HEK293 (cell line): ENCODE results near the gene LYZL1.
A peak's percentile ranks its signal among the peaks of the same experiment; 100 is the strongest.

Experiments
- CTCF ChIA-PET: fragments of 350-600 bp; formaldehyde crosslinking; extraction: SDS; loops from one replicate; lab custom pipeline; 2021; ENCODE audit warnings: antibody characterized with exemption; lab: Yijun Ruan, JAX
- POLR2A ChIA-PET: fragments of 300-600 bp; formaldehyde crosslinking; extraction: SDS; loops from one replicate; lab custom pipeline; 2020; ENCODE audit warnings: antibody characterized with exemption, inconsistent platforms; lab: Yijun Ruan, JAX
- H3K27ac ChIP-seq: fragments of 200-500 bp; sonication (Bioruptor generic); 2 replicates; pipeline ENCODE4 v1.5.1; 2014; ENCODE audit warnings: low read depth, low read length, control low read depth, inconsistent platforms; ENCODE audit errors: extremely low read depth
- H3K36me3 ChIP-seq, 2 experiments: fragments of 200-500 bp in 1 of 2; sonication (Bioruptor generic) in 1 of 2; 1 replicate in 1 of 2; 2 replicates in 1 of 2; pipeline ENCODE4 v1.5.1; 2014 to 2017; ENCODE audit warnings: inconsistent platforms in 2 of 2, low read length in 2 of 2; ENCODE audit not compliant: control insufficient read depth in 2 of 2, insufficient read depth in 1 of 2
- H3K4me1 ChIP-seq: fragments of 200-500 bp; sonication (Bioruptor generic); 2 replicates; pipeline ENCODE4 v1.5.1; 2014; ENCODE audit warnings: mild to moderate bottlenecking, low read length, inconsistent platforms; ENCODE audit not compliant: control insufficient read depth, insufficient read depth
- H3K4me3 ChIP-seq: 2 replicates; pipeline ENCODE4 v1.5.1; 2011; ENCODE audit warnings: low read depth, mild to moderate bottlenecking, control low read depth, low read length, moderate library complexity
- H3K9me3 ChIP-seq: fragments of 200-500 bp; sonication (Bioruptor generic); 2 replicates; pipeline ENCODE4 v1.5.1; 2014; ENCODE audit warnings: low read depth, low read length, inconsistent platforms; ENCODE audit not compliant: control insufficient read depth, insufficient read depth
- IKZF3 ChIP-seq: fragments of 450-650 bp; IDR thresholded peaks from 2 replicates; pipeline ENCODE4 v1.5.0; 2018; ENCODE audit warnings: missing biosample characterization, mild to moderate bottlenecking, missing genetic modification characterization, moderate library complexity
- KLF1 ChIP-seq: fragments of 450-650 bp; formaldehyde crosslinking; IDR thresholded peaks from 2 replicates; pipeline ENCODE4 v1.5.1; 2016; ENCODE audit warnings: missing biosample characterization, missing genetic modification characterization
- PRDM1 ChIP-seq: fragments of 450-650 bp; formaldehyde crosslinking; IDR thresholded peaks from 2 replicates; pipeline ENCODE4; 2016; ENCODE audit warnings: missing biosample characterization, missing genetic modification characterization
- REPIN1 ChIP-seq: fragments of 450-650 bp; formaldehyde crosslinking; IDR thresholded peaks from 2 replicates; pipeline ENCODE4 v1.5.1; 2017; ENCODE audit warnings: missing biosample characterization, missing genetic modification characterization, low read depth
- SALL2 ChIP-seq: fragments of 450-650 bp; formaldehyde crosslinking; IDR thresholded peaks from 2 replicates; pipeline ENCODE4 v1.5.0; 2017; ENCODE audit warnings: missing biosample characterization, mild to moderate bottlenecking, missing genetic modification characterization, borderline replicate concordance
- SP3 ChIP-seq: fragments of 450-650 bp; formaldehyde crosslinking; IDR thresholded peaks from 2 replicates; pipeline ENCODE4 v1.5.1; 2016; ENCODE audit warnings: missing biosample characterization, missing genetic modification characterization
- ZBTB48 ChIP-seq: fragments of 450-650 bp; formaldehyde crosslinking; IDR thresholded peaks from 2 replicates; pipeline ENCODE4 v1.5.1; 2016; ENCODE audit warnings: missing biosample characterization, missing genetic modification characterization
- ZFP3 ChIP-seq: fragments of 450-650 bp; formaldehyde crosslinking; IDR thresholded peaks from 2 replicates; pipeline ENCODE4 v1.5.1; 2016; ENCODE audit warnings: low read depth, missing biosample characterization, missing genetic modification characterization
- ZIC2 ChIP-seq: fragments of 450-650 bp; formaldehyde crosslinking; IDR thresholded peaks from 2 replicates; pipeline ENCODE4 v1.5.1; 2016; ENCODE audit warnings: missing biosample characterization, missing genetic modification characterization
- ZNF10 ChIP-seq: fragments of 450-650 bp; formaldehyde crosslinking; IDR thresholded peaks from 2 replicates; pipeline ENCODE4 v1.5.1; 2017; ENCODE audit warnings: missing biosample characterization, missing genetic modification characterization
- ZNF175 ChIP-seq: fragments of 450-650 bp; formaldehyde crosslinking; IDR thresholded peaks from 2 replicates; pipeline ENCODE4 v1.5.1; 2016; ENCODE audit warnings: missing biosample characterization, missing genetic modification characterization
- ZNF24 ChIP-seq: fragments of 450-650 bp; formaldehyde crosslinking; IDR thresholded peaks from 2 replicates; pipeline ENCODE4 v1.5.1; 2016; ENCODE audit warnings: missing biosample characterization, missing genetic modification characterization
- ZNF274 ChIP-seq, 2 experiments: fragments of 200-500 bp in 1 of 2; fragments of 450-650 bp in 1 of 2; sonication (Bioruptor generic) in 1 of 2; formaldehyde crosslinking in 1 of 2; IDR thresholded peaks; 2 replicates each; pipeline versions ENCODE4 v1.5.1 to v1.6.1; 2014 to 2016; ENCODE audit warnings: borderline replicate concordance in 1 of 2, inconsistent platforms in 1 of 2, low read length in 1 of 2, missing biosample characterization in 1 of 2, missing genetic modification characterization in 1 of 2
- ZNF433 ChIP-seq: fragments of 450-650 bp; formaldehyde crosslinking; IDR thresholded peaks from 2 replicates; pipeline ENCODE4 v1.5.1; 2016; ENCODE audit warnings: missing biosample characterization, missing genetic modification characterization, low read depth
- ZNF514 ChIP-seq: fragments of 450-650 bp; formaldehyde crosslinking; IDR thresholded peaks from 2 replicates; pipeline ENCODE4 v1.5.1; 2016; ENCODE audit warnings: missing biosample characterization, missing genetic modification characterization
- ZNF530 ChIP-seq: fragments of 450-650 bp; formaldehyde crosslinking; IDR thresholded peaks from 2 replicates; pipeline ENCODE4 v1.5.1; 2016; ENCODE audit warnings: low read depth, missing biosample characterization, missing genetic modification characterization
- ZNF629 ChIP-seq: fragments of 450-650 bp; formaldehyde crosslinking; IDR thresholded peaks from 2 replicates; pipeline ENCODE4 v1.5.1; 2017; ENCODE audit warnings: missing biosample characterization, missing genetic modification characterization
- ZNF670 ChIP-seq: fragments of 450-650 bp; formaldehyde crosslinking; IDR thresholded peaks from 2 replicates; pipeline ENCODE4 v1.5.1; 2016; ENCODE audit warnings: missing biosample characterization, missing genetic modification characterization, low read depth
- ZNF701 ChIP-seq: fragments of 450-650 bp; formaldehyde crosslinking; IDR thresholded peaks from 2 replicates; pipeline ENCODE4 v1.5.1; 2016; ENCODE audit warnings: missing biosample characterization, missing genetic modification characterization
- ZNF776 ChIP-seq: fragments of 450-650 bp; formaldehyde crosslinking; IDR thresholded peaks from 2 replicates; pipeline ENCODE4 v1.5.0; 2017; ENCODE audit warnings: missing biosample characterization, missing genetic modification characterization, borderline replicate concordance
- TF ChIP-seq, protein P1 (sequence below): fragments of 450-650 bp; formaldehyde crosslinking; IDR thresholded peaks from 2 replicates; pipeline ENCODE4 v1.5.1; 2016; ENCODE audit warnings: missing biosample characterization, missing genetic modification characterization
- TF ChIP-seq, protein P2 (sequence below): fragments of 450-650 bp; formaldehyde crosslinking; IDR thresholded peaks from 2 replicates; pipeline ENCODE4 v1.5.1; 2016; ENCODE audit warnings: missing biosample characterization, missing genetic modification characterization
- TF ChIP-seq, protein P3 (sequence below): fragments of 450-650 bp; formaldehyde crosslinking; IDR thresholded peaks from 2 replicates; pipeline ENCODE4 v1.5.1; 2016; ENCODE audit warnings: missing biosample characterization, missing genetic modification characterization
- TF ChIP-seq, protein P4 (sequence below): fragments of 450-650 bp; formaldehyde crosslinking; conservative IDR thresholded peaks from 2 replicates; pipeline ENCODE4 v1.5.1; 2016; ENCODE audit warnings: low read depth, missing biosample characterization, missing genetic modification characterization
- TF ChIP-seq, protein P5 (sequence below): fragments of 450-650 bp; formaldehyde crosslinking; IDR thresholded peaks from 2 replicates; pipeline ENCODE4 v1.5.1; 2016; ENCODE audit warnings: missing biosample characterization, missing genetic modification characterization

LYZL1 gene

DNA sequence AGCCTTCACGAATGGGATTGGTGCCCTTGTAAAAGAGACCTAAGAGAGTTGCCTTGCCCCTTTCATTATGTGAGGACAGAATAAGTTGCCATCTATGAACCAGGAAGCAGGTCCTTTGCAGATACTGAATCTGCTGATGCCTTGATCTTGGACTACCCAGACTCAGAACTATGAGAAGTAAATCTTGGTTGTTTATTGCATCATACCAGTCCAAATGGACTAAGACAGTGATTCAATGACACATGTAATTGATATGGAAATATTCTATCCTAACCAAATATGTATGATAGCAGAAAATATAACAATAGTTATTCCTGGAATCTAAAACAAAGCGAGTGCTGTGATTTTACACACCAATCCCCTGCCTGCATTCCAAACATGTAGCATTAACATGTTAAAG is 17.0 kb upstream of the LYZL1 start:
- ChIA-PET CTCF (interaction anchor here (1.7 kb wide), 1 partner anchor 33 kb away, joined by 4 read pairs; no protein-coding TSS in a partner anchor), POLR2A (no interaction called here)
- H3K9me3 ChIP-seq, result no peaks in the 10 kb centered on the region
- H3K27ac ChIP-seq, result no peak overlapping the region
- TF ChIP-seq ZNF24 (tag by site-specific recombination) (no peak), ZBTB48 (no peak), ZNF10 (tag by site-specific recombination) (no peak), ZNF175 (tag by site-specific recombination) (no peak), SALL2 (no peak), ZNF776 (no peak)
- TF ChIP-seq, protein P1, sequence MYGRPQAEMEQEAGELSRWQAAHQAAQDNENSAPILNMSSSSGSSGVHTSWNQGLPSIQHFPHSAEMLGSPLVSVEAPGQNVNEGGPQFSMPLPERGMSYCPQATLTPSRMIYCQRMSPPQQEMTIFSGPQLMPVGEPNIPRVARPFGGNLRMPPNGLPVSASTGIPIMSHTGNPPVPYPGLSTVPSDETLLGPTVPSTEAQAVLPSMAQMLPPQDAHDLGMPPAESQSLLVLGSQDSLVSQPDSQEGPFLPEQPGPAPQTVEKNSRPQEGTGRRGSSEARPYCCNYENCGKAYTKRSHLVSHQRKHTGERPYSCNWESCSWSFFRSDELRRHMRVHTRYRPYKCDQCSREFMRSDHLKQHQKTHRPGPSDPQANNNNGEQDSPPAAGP, result no peak
- peaks cover 6% of the 10 kb centered on the region for H3K4me1 ChIP-seq
- no peaks in the 10 kb centered on the region for H3K36me3 ChIP-seq
- H3K4me3 ChIP-seq, result no peak overlapping the region

DNA sequence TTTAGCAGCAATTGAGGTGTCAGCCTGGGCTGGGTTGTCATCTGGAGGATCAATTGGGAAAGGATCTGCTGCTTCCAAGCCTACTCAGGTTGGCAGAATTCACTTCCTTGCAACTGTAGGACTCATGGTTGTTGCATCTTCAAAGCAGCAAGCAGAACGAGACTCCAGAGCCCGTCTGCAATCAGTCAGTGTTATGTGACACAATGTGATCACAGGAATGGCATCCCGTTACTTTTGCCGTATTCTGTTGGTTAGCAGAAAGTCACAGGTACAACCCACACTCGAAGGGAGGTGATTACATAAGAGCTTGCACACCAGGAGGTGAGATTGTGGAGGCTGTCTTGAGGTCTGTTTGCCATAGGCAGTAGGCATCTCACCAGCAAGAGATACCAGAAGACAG is 15.4 kb upstream of the LYZL1 start:
- Histone ChIP-seq H3K9me3 (no peaks in the 10 kb centered on the region), H3K4me1 (peaks cover 20% of the 10 kb centered on the region), H3K36me3 (no peaks in the 10 kb centered on the region), H3K4me3 (no peak overlapping the region), H3K27ac (no peak overlapping the region)
- POLR2A ChIA-PET, result no interaction called here
- CTCF ChIA-PET, result interaction anchor here (1.7 kb wide), 1 partner anchor 32 kb away, joined by 4 read pairs; no protein-coding TSS in a partner anchor
- no peak for TF ChIP-seq ZNF530 (tag by site-specific recombination)
- TF ChIP-seq ZIC2 (tag by site-specific recombination), result peak; percentile 58
- peak; percentile 71 for TF ChIP-seq ZNF629
- TF ChIP-seq, protein P2, sequence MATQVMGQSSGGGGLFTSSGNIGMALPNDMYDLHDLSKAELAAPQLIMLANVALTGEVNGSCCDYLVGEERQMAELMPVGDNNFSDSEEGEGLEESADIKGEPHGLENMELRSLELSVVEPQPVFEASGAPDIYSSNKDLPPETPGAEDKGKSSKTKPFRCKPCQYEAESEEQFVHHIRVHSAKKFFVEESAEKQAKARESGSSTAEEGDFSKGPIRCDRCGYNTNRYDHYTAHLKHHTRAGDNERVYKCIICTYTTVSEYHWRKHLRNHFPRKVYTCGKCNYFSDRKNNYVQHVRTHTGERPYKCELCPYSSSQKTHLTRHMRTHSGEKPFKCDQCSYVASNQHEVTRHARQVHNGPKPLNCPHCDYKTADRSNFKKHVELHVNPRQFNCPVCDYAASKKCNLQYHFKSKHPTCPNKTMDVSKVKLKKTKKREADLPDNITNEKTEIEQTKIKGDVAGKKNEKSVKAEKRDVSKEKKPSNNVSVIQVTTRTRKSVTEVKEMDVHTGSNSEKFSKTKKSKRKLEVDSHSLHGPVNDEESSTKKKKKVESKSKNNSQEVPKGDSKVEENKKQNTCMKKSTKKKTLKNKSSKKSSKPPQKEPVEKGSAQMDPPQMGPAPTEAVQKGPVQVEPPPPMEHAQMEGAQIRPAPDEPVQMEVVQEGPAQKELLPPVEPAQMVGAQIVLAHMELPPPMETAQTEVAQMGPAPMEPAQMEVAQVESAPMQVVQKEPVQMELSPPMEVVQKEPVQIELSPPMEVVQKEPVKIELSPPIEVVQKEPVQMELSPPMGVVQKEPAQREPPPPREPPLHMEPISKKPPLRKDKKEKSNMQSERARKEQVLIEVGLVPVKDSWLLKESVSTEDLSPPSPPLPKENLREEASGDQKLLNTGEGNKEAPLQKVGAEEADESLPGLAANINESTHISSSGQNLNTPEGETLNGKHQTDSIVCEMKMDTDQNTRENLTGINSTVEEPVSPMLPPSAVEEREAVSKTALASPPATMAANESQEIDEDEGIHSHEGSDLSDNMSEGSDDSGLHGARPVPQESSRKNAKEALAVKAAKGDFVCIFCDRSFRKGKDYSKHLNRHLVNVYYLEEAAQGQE, result no peak
- TF ChIP-seq ZNF514 (tag by site-specific recombination), result no peak
- TF ChIP-seq ZFP3 (tag by site-specific recombination), result no peak
- TF ChIP-seq ZNF274 (IDR thresholded peaks at IDR 0.05; ENCODE audit: low read length), result no peak
- no peak for TF ChIP-seq ZNF274 (tag by site-specific recombination; IDR thresholded peaks at IDR 0.05; ENCODE audit: borderline replicate concordance)
- no peak for TF ChIP-seq ZNF433
- TF ChIP-seq, protein P3, sequence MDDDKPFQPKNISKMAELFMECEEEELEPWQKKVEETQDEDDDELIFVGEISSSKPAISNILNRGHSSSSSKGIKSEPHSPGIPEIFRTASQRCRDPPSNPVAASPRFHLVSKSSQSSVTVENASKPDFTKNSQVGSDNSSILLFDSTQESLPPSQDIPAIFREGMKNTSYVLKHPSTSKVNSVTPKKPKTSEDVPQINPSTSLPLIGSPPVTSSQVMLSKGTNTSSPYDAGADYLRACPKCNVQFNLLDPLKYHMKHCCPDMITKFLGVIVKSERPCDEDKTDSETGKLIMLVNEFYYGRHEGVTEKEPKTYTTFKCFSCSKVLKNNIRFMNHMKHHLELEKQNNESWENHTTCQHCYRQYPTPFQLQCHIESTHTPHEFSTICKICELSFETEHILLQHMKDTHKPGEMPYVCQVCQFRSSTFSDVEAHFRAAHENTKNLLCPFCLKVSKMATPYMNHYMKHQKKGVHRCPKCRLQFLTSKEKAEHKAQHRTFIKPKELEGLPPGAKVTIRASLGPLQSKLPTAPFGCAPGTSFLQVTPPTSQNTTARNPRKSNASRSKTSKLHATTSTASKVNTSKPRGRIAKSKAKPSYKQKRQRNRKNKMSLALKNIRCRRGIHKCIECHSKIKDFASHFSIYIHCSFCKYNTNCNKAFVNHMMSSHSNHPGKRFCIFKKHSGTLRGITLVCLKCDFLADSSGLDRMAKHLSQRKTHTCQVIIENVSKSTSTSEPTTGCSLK (tag by site-specific recombination), result no peak
- no peak for TF ChIP-seq SP3 (tag by site-specific recombination)
- TF ChIP-seq PRDM1 (tag by site-specific recombination), result peak; percentile 91
- no peak for TF ChIP-seq KLF1 (tag by site-specific recombination)
- TF ChIP-seq, protein P4, sequence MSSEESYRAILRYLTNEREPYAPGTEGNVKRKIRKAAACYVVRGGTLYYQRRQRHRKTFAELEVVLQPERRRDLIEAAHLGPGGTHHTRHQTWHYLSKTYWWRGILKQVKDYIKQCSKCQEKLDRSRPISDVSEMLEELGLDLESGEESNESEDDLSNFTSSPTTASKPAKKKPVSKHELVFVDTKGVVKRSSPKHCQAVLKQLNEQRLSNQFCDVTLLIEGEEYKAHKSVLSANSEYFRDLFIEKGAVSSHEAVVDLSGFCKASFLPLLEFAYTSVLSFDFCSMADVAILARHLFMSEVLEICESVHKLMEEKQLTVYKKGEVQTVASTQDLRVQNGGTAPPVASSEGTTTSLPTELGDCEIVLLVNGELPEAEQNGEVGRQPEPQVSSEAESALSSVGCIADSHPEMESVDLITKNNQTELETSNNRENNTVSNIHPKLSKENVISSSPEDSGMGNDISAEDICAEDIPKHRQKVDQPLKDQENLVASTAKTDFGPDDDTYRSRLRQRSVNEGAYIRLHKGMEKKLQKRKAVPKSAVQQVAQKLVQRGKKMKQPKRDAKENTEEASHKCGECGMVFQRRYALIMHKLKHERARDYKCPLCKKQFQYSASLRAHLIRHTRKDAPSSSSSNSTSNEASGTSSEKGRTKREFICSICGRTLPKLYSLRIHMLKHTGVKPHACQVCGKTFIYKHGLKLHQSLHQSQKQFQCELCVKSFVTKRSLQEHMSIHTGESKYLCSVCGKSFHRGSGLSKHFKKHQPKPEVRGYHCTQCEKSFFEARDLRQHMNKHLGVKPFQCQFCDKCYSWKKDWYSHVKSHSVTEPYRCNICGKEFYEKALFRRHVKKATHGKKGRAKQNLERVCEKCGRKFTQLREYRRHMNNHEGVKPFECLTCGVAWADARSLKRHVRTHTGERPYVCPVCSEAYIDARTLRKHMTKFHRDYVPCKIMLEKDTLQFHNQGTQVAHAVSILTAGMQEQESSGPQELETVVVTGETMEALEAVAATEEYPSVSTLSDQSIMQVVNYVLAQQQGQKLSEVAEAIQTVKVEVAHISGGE, result no peak
- no peak for TF ChIP-seq IKZF3 (tag by site-specific recombination)
- no peak for TF ChIP-seq REPIN1
- TF ChIP-seq, protein P5, sequence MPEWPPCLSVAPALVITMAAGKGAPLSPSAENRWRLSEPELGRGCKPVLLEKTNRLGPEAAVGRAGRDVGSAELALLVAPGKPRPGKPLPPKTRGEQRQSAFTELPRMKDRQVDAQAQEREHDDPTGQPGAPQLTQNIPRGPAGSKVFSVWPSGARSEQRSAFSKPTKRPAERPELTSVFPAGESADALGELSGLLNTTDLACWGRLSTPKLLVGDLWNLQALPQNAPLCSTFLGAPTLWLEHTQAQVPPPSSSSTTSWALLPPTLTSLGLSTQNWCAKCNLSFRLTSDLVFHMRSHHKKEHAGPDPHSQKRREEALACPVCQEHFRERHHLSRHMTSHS (tag by site-specific recombination), result no peak
- TF ChIP-seq ZNF701 (tag by site-specific recombination), result no peak
- TF ChIP-seq ZNF670 (tag by site-specific recombination), result no peak
